Peyer's patch (tissue), 4 donors: ENCODE measurements around the gene NLGN2.

Source experiments
- POLR2A ChIP-seq, 2 donors: fragments of 450-650 bp; IDR thresholded peaks; one replicate each; pipeline ENCODE4 v1.5.1; 2017; ENCODE audit warnings: antibody characterized with exemption in 2 of 2, mild to moderate bottlenecking in 2 of 2, moderate library complexity in 2 of 2
- TF ChIP-seq, protein P1 (sequence below), 6 experiments: fragments of 450-650 bp in 4 of 6; fragments of 200-600 bp in 2 of 6; sonication (generic) in 1 of 6; IDR thresholded peaks; one replicate each; pipeline ENCODE4 v1.5.1; 2017 to 2019; ENCODE audit warnings: antibody characterized with exemption in 6 of 6, mild to moderate bottlenecking in 3 of 6, moderate library complexity in 1 of 6

DNA sequence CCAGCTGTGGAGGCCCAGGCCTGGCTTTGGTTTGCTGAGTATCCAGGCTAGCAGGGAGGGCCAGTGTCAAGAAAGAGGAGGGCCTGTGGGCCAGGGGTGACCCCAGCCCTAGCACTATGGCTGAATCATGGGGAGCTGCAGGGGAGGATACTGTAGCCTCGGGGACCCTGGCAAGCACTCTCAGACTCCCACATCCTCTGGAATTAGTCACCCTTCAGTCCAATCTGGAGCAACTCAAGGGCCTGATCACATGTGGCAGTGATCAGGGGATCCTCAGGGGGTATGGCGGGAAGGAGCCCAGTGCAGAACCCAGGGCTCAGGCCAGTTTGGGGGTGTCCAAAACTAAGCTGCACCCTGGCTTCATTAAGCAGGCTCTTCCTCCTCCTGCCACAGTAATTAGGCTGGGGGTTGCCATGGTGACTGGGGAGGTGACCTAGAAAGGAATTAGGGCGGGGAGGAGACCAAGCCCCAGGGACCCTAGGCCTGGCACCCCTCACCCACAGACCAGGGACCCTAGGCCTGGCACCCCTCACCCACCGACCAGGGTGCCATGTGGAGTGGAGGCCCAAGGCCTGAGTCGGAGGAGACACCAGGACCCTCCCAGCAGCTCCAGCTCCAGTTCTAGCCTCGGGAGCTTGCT, 5.8 kb downstream of the NLGN2 start:
- TF ChIP-seq POLR2A (IDR thresholded peaks at IDR 0.05), result no peak
- TF ChIP-seq, protein P1, sequence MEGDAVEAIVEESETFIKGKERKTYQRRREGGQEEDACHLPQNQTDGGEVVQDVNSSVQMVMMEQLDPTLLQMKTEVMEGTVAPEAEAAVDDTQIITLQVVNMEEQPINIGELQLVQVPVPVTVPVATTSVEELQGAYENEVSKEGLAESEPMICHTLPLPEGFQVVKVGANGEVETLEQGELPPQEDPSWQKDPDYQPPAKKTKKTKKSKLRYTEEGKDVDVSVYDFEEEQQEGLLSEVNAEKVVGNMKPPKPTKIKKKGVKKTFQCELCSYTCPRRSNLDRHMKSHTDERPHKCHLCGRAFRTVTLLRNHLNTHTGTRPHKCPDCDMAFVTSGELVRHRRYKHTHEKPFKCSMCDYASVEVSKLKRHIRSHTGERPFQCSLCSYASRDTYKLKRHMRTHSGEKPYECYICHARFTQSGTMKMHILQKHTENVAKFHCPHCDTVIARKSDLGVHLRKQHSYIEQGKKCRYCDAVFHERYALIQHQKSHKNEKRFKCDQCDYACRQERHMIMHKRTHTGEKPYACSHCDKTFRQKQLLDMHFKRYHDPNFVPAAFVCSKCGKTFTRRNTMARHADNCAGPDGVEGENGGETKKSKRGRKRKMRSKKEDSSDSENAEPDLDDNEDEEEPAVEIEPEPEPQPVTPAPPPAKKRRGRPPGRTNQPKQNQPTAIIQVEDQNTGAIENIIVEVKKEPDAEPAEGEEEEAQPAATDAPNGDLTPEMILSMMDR (IDR thresholded peaks at IDR 0.05), result no peak
